Measurements from ENCODE around the gene SLA2.

GRCh38 chr20:36563374-36563773, 82.6 kb downstream of the SLA2 start:
- TF ChIP-seq CTCF (IDR thresholded peaks at IDR 0.05): no peak
- no peak for TF ChIP-seq POLR2A (IDR thresholded peaks at IDR 0.05)
